ENCODE results near the gene MTRF1. TPM values are rescaled to one million over a fixed set of nuclear protein-coding genes. Genes with fewer than 3 reads are reported as not detected.
A peak's percentile ranks its signal among the peaks of the same experiment; 100 is the strongest.

Gene MTRF1
- total RNA-seq, 1 donor from 2014 or later = 8.5 TPM

DNA sequence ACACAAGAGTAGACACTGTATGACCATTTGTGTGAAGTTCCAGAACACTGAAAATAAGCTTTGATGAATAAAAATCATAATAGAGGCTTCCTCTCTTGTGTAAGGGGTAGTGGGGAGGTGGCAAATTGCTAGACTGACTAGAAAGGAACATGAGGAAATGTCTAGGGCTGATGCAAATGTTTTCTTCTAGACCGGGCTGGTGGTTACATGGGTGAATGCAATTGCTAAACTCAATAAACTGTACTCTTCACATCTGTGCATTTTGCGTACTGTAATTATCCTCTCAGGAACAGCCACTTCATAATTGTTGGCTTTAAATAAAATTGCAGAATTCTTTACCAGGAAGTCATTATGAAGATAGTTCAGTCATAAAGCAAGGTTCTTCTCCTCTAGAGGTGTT, 63.9 kb downstream of the MTRF1 start:
- DNase-seq (ENCODE audit: low read depth) = no peak
- Histone ChIP-seq H3K36me3 (ENCODE audit: control insufficient read depth, insufficient read depth, low read length) (no peaks in the 10 kb centered on the region), H3K4me3 (ENCODE audit: low read depth, low read length) (no peak overlapping the region), H3K27me3 (ENCODE audit: control insufficient read depth, insufficient read depth, low read length) (no peaks in the 10 kb centered on the region)
- TF ChIP-seq, protein P1, sequence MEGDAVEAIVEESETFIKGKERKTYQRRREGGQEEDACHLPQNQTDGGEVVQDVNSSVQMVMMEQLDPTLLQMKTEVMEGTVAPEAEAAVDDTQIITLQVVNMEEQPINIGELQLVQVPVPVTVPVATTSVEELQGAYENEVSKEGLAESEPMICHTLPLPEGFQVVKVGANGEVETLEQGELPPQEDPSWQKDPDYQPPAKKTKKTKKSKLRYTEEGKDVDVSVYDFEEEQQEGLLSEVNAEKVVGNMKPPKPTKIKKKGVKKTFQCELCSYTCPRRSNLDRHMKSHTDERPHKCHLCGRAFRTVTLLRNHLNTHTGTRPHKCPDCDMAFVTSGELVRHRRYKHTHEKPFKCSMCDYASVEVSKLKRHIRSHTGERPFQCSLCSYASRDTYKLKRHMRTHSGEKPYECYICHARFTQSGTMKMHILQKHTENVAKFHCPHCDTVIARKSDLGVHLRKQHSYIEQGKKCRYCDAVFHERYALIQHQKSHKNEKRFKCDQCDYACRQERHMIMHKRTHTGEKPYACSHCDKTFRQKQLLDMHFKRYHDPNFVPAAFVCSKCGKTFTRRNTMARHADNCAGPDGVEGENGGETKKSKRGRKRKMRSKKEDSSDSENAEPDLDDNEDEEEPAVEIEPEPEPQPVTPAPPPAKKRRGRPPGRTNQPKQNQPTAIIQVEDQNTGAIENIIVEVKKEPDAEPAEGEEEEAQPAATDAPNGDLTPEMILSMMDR (IDR thresholded peaks at IDR 0.05; ENCODE audit: insufficient read depth, low read length, poor library complexity, severe bottlenecking) = no peak

- TF ChIP-seq, protein P1 (IDR thresholded peaks at IDR 0.05; ENCODE audit: insufficient read depth, low read length, poor library complexity, severe bottlenecking) = no peak
- Histone ChIP-seq H3K27me3 (ENCODE audit: control insufficient read depth, insufficient read depth, low read length) (no peaks in the 10 kb centered on the region), H3K4me3 (ENCODE audit: low read depth, low read length) (no peak overlapping the region), H3K36me3 (ENCODE audit: control insufficient read depth, insufficient read depth, low read length) (no peaks in the 10 kb centered on the region)
- DNase-seq (ENCODE audit: low read depth) = no peak
Observed at GRCh38 chr13:41199079-41199478, 64.3 kb downstream of the MTRF1 start.

- DNase-seq (ENCODE audit: low read depth) = no peak
- Histone ChIP-seq H3K36me3 (ENCODE audit: control insufficient read depth, insufficient read depth, low read length) (no peaks in the 10 kb centered on the region), H3K4me3 (ENCODE audit: low read depth, low read length) (no peak overlapping the region), H3K27me3 (ENCODE audit: control insufficient read depth, insufficient read depth, low read length) (no peaks in the 10 kb centered on the region)
- TF ChIP-seq, protein P1 (IDR thresholded peaks at IDR 0.05; ENCODE audit: insufficient read depth, low read length, poor library complexity, severe bottlenecking) = peak; percentile 11
Observed at GRCh38 chr13:41196620-41197019, 66.8 kb downstream of the MTRF1 start.

DNA sequence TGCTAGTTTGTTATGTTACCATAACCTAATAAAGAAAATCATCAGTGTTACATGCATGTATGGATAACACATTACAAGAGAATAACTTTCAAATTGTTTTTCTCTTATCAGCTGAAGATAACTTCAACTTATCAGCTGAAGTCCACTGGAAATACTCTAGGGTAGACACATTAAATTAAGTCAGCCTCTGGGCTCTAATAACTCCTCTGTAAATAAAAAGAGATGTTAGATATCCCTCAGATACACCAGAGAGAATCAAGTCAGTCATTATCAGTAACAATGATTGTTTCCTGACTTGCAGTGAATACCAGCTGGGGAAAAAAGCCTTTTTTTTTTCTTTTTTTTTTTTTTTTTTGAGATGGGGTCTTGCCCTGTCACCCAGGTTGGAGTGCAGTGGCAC, 67.4 kb downstream of the MTRF1 start:
- H3K27me3 ChIP-seq (ENCODE audit: control insufficient read depth, insufficient read depth, low read length) = no peaks in the 10 kb centered on the region
- DNase-seq (ENCODE audit: low read depth) = no peak
- no peak overlapping the region for H3K4me3 ChIP-seq (ENCODE audit: low read depth, low read length)
- TF ChIP-seq, protein P1 (IDR thresholded peaks at IDR 0.05; ENCODE audit: insufficient read depth, low read length, poor library complexity, severe bottlenecking) = no peak
- H3K36me3 ChIP-seq (ENCODE audit: control insufficient read depth, insufficient read depth, low read length) = no peaks in the 10 kb centered on the region

DNA sequence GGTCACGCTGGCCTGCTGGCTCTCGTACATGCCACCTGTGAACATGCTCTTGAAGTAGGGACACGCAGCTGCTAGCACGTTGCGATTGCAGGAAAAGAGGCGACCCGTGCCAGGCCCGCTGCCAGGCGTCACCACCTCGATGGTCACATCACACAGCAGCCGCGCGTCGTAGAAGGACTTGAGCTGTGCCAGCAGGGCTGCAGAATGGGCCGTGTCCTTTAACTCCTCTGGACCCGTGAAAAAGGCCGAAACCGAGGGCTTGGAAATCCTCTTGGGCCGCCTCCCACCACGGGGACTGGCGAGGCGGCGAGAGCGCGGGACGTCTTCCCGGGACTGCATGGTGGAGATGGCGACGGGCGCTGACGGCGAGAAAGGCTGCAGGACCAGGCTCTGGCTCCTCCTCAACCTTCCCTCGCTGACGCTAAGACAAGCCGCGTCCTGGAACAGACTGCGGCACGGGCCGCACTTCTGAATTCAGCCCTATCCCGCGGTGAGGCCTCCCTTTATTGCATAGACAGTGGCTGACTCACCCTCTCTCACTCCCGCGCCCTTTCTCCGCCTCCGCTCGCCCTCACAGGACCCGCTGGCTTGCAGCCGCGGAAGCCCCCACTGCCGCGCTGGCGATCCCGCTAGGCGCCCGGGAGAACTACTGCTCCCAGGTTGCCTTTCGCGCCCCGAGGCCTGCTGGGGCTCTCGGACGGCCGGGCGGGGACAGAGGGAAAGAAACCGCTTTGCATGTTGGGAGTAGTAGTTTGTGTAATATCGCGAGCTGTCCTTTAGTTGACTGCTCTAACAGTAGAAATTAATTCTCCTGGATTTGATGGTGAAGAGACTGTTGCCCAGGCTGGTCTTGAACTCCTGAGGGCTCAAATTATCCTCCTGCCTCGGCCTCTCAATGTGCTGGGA, 69.2 kb downstream of the MTRF1 start, which contains the start of gene KBTBD7:
KBTBD7 (minus strand) TSS at position 651 of the 906 bp plus-strand sequence; CDS start at position 339, 312 bp downstream.
- DNase-seq (ENCODE audit: low read depth) = peak; percentile 85
- Histone ChIP-seq H3K4me3 (ENCODE audit: low read depth, low read length) (peak within 1 kb of the TSS; percentile 46), H3K27me3 (ENCODE audit: control insufficient read depth, insufficient read depth, low read length) (no peaks in the 10 kb centered on the region), H3K36me3 (ENCODE audit: control insufficient read depth, insufficient read depth, low read length) (no peaks in the 10 kb centered on the region)
- TF ChIP-seq, protein P1 (IDR thresholded peaks at IDR 0.05; ENCODE audit: insufficient read depth, low read length, poor library complexity, severe bottlenecking) = no peak

Data from kidney epithelial cell (primary cell).